HT-29 (cell line): Measurements from ENCODE around the gene PARN. TPM values are rescaled to one million over a fixed set of nuclear protein-coding genes. Genes with fewer than 3 reads are reported as not detected.

Source experiments
- DNase-seq: peaks from one replicate; pipeline ENCODE4 v3.0.0-alpha.2; 2015; ENCODE audit warnings: low spot score
- total RNA-seq: library from RNA; depleted of rRNA; stranded (reverse); fragments of >200 nt; shearing (Covaris generic); gene quantifications from 2 replicates; pipeline ENCODE4 v1.2.3, GENCODE V29; 2014

PARN gene
- total RNA-seq, 1 experiment from 2014 or later: 10.9 TPM

DNA sequence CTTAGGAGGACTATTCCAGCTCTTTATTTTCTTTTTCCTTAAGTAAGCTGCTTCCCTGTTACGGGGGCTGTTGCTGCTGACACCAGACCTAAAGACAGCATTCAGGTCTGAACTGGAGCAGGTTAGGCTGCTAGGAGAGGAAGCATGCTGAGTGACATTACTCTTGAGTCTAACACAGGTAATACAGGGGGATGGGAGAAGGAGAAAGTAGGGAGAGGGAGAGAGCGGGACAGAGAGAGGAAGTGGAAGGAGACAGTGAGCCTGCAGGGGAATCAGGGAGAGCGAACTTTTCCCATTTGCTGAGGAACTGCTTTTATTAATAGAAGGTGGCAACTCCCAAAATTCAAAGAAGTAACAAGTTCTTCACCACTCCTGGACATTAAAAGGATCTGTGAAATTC is 130.9 kb downstream of the PARN start:
- DNase-seq: no peak

DNA sequence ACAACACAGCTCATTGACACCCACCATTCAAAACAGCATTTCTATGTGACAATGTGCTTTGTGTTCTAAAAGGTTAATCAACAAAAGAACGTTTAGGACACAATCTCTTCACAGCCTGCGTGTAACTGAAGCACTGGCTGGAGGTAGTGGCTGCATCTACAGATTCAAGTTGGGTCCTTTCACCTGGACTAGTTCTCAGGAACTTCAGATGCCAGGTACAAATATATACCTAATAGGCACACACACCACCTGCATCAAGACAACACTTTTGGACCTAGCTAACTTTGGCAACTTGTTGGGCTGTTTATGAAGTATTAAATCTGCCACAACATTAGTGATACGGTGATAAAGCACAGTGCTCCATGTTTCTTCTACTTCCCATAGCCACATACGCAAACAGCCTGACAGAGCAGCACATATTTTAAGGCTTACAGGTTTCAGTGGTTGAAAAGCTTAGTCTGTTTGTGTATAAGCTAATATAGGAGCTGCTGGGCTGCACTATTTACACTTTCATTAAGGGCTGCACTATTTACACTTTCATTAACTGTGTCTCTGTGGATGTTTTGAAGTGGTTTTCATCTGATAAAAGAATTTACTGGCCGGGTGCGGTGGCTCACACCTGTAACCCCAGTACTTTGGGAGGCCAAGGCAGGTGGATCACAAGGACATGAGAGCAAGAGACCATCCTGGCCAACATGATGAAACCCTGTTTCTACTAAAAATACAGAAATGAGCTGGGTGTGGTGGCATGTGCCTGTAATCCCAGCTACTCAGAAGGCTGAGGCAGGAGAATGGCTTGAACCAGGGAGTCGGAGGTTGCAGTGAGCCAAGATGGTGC is 132.6 kb downstream of the PARN start:
- DNase-seq: no peak

DNA sequence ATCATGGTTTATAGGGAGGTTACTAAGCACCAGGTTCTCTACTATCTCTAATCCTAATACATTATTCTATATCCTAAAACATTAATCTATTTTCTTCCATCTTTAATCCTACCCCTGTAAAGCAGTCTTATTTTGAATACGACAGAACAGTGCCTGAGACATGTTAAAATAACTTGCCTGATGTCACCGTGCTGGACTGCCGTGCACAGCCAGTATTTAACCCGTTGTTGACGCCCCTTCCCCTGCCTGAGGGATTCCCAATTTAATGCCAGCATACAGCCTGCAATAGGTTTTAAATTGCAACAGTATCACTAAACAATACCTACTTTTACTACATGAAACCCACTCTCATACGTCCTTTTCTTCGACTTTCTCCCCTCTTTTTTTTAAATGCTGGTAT is 133.3 kb downstream of the PARN start:
- DNase-seq: no peak

DNA sequence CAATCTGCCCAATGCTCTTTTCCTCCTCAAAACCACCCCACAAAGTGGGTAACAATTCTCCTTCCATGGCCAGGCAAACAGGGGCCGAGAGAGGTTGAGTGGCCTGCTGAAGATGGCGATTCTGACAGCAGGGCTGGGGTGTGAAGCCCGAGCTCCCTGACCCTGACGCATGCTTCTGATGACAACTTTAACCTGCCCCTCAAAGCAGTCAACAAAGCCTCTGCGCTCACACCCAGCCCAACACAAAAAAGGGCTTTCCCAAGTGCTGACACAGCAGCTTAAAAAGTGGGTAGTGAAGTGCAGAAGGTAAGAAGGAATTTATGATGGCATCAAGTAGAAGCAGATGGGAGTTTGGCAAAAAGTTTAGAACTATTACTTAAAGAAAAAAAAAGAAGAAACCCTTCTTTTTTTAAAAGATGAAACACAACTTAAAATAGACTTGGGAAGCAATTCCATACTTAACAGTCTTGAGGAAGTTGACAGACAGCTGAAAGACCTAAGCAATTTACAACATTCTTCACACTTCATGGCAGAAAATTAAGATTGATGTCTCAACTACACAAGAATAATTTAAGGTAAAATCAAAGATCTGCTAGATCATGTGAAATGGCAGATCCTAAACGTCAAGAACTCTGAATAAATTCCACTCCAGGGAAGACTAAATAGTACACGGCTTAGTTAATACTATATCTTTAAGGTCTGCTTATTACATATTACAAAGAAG is 133.9 kb downstream of the PARN start:
- DNase-seq: no peak

DNA sequence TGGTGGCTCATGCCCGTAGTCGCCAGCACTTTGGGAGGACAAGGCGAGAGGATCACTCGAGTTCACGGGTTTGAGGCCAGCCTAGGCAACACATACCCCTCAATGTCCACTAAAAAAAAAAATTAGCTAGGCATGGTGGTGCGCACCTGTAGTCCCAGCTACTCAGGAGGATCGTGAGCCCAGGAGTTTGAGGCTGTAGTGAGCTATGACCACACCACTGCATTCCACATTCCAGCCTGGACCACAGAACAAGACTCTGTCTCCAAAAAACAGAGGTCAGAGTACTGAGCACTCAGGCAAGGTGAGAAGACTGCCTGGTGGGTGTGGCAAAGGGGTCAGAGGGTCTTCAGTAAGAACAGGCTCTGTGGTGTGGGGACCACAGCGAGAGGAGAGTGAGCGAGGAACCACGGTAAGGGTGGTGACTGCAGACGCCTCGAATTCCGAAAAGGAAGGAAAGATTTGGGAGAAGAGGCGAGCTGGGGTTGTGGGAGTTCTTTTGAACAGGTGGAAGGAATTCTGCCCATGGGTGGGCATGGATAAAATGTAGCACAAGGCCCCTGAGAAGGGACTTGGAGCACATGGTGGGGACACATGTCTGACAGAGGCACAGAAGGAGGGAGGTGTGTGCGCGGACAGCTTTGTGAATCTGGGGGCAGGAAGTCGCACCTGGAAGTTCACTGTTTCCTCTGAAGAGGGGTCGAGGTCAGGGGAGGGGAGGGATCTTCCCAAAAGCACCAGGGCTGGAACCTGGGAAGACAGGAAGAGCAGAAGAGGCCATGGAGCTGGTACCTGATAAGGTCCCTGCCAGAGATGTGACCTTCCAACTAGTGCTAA is 134.6 kb downstream of the PARN start:
- no peak for DNase-seq

GRCh38 chr16:14494396-14494966 is 135.6 kb downstream of the PARN start:
- DNase-seq: no peak

- no peak for DNase-seq
Measured at GRCh38 chr16:14493791-14494190, 136.3 kb downstream of the PARN start.

DNA sequence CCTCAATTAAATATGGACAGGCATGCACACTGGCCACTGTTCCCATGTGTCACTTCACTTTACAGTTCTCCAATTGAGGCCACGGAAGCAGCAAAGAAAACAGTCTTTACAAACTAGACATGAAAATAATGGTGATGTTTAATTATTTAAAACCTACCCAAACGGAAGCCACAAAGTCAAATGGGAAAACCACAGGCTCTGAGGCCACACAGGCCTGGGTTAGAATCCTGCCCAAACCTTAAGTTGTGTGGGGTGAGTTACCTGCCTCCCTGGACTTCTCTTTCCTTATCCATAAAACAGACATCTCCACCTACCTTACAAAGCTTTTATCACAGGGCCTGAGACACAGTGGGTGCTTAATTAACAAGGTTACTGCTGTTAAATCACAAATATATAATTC is 137.4 kb downstream of the PARN start:
- DNase-seq: no peak

DNA sequence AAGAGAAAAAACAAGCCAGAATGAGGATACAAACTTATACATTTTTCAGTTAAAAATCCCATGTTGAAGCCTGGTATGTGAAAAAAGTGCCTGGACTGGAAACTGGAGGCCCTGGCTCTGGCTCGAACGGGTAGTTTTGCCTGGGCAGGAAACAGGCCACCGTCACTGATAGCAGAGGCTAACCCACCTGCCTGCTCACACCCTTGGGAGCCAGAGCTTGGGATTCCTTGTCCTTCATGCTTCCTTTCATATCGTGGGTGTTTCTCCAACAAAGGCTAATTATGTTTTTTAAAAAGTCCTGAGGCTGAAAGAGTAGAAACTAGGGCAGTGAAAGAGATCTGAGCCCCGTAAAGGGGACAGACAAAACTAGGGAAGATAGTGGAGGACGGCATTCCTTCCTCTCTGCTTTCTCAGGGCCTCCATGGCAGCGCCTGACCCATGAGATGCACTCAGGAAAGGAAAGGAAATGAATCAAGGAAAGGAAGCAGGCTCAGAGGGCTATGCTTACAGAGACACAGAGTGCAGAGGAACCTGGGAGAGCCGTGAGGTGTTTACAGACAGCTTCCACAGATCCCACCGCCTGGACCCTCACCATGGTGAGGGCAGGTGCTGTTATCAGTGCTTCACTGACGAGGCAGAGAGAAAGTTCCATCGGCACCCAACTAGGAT is 138.1 kb downstream of the PARN start:
- DNase-seq: no peak

- no peak for DNase-seq
Measured at GRCh38 chr16:14490235-14490634, 139.8 kb downstream of the PARN start.

GRCh38 chr16:14489460-14489859 is 140.6 kb downstream of the PARN start:
- peak; percentile 70 for DNase-seq

DNA sequence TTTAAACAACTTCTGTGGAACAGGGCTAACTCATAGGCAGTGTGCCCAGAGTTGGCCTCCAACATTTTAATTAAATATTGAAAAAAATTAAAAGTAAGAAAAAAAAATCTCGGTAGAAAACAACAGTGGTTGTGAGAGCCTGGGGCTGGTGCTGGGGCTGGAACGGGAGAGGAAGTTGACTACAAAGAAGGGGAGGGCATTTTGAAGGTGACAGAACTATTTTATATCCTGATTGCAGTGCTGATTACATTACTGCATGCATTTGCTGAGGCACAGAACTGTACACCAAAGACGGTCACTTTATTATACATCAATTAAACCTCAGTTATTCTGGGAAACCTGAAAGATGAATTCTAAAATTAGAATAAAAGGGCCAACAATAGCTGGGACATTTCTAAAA is 142.5 kb downstream of the PARN start:
- no peak for DNase-seq

DNA sequence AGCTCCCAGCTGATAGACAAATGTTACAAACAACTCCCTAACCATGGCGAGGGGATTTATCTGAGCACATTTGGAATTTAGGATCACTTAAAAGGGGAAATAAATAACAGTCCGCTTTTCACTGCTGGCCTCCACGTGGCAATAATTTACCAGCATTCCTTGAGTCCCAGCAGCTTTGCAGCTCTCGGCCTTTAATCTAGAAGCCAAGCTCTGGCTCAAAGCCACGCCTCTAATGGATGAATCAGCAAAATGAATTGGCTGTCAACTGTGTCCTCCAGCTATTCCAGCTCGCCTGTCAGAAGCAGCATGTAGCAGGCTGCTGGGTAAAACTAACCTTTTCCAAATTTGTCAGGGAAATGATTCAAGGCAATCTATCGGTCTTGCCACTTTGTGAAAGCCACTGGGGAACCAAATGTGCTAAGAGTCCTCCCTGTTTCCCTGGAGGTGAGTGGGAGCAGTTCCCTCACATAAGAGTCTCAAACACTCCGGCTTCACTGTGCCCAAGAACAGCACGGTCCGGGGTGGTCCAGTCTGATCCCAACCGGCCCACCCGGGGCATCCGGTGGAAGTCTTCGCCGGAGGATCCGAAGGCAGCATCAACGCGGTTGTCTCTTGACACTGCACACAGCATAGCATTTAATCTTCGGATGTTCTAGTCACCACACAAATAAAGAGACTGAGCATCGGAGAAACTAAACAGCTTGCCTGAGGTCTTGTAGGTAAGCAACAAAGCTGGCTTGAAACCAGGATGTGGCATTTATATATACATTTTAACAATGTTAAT is 143.3 kb downstream of the PARN start:
- peak; percentile 92 for DNase-seq

- DNase-seq: no peak
Measured at GRCh38 chr16:14485811-14486519, 144.1 kb downstream of the PARN start.

GRCh38 chr16:14485121-14485551 is 144.9 kb downstream of the PARN start:
- no peak for DNase-seq

- no peak for DNase-seq
Measured at GRCh38 chr16:14483819-14484385, 146.2 kb downstream of the PARN start.

DNA sequence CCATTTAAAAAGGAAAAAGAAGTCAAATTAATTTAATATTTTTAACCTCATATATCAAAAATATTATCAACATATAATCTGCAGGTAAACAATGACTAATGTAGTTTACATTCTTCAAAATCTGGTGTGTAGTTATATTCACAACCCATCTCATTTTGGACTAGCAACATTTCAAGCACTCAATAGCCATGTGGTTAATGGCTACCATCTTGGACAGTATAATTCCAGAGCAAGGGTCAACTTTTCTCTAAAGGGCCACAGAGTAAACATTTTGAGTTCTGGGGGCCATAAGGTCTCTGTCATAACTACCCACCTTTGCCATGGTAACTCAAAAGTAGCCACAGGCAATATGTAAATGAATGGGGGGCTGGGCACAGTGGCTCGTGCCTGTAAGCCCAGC is 153.9 kb downstream of the PARN start:
- DNase-seq: no peak

DNA sequence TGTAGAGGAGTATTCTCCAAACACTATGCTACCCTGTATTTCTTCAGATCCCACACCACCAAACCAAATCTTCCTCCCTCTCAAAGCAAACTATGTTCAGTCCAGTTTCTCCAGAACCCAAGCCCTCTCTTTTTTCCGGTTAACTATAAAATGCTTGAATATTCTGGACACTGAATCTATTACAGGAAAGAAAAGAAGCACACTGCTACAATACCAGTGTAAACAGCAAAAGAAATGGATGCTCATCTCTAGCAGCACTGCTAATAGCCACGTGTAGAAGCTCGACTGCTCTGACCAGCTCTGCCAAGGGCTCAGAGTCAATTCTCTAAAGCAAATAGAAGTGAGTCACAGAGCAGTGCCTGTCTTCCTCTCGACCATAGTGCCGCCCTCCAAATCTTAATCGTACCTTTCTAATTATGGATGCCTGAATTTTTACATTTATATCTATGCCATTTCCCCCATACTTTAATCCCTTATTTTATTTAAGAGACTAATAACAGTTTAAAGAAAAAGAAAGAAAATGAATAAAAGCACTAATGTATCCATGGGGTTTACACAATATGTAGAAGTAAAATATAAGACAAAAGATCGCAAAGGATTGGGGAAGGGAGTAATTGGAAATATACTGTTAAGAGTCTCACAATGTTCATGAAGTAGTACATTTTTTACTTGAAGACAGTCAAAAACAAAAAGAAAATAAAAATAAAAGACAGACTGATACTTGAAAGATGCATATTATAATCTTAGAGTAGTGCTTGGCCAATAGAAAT is 154.5 kb downstream of the PARN start:
- DNase-seq: peak; percentile 58

- no peak for DNase-seq
Measured at GRCh38 chr16:14473488-14473887, 156.6 kb downstream of the PARN start.
